ENCODE data around the gene LPCAT2.

- TF ChIP-seq CTCF (IDR thresholded peaks at IDR 0.05) (no peak), POLR2A (IDR thresholded peaks at IDR 0.05) (no peak)
Observed at GRCh38 chr16:55540221-55540620, 31.3 kb downstream of the LPCAT2 start.
